Heart right ventricle (tissue), 16 donors: ENCODE results near the gene SLC29A1. TPM values are rescaled to one million over a fixed set of nuclear protein-coding genes. Genes with fewer than 3 reads are reported as not detected.
A peak's percentile ranks its signal among the peaks of the same experiment; 100 is the strongest.

Experiments
- ATAC-seq, 8 donors: fragments of 200-7000 bp; cut with Tn5 transposase; one replicate each; pipeline ENCODE4 v1.9.1; 2020; ENCODE audit warnings: mild to moderate bottlenecking in 8 of 8, moderate library complexity in 8 of 8, moderate number of reproducible peaks in 1 of 8
- DNase-seq, 2 donors: peaks; one replicate each; pipeline ENCODE4 v3.0.0-alpha.2; 2020
- H3K27ac ChIP-seq, 10 donors: fragments of 200-600 bp; sonication (generic) in 2 of 10; one replicate each; pipeline versions ENCODE4 v1.5.0 to v1.8.0; 2020 to 2022; ENCODE audit warnings: mild to moderate bottlenecking in 3 of 10
- H3K27me3 ChIP-seq, 7 donors: fragments of 200-600 bp; one replicate each; pipeline ENCODE4 v1.8.0; 2021 to 2022; ENCODE audit warnings: mild to moderate bottlenecking in 2 of 7
- H3K36me3 ChIP-seq, 9 donors: fragments of 200-600 bp; sonication (generic) in 1 of 9; one replicate each; pipeline versions ENCODE4 v1.5.0 to v1.8.0; 2020 to 2022; ENCODE audit warnings: mild to moderate bottlenecking in 2 of 9
- H3K4me1 ChIP-seq, 9 donors: fragments of 200-600 bp; sonication (generic) in 1 of 9; one replicate each; pipeline versions ENCODE4 v1.5.0 to v1.8.0; 2020 to 2022; ENCODE audit warnings: mild to moderate bottlenecking in 4 of 9
- H3K4me3 ChIP-seq, 10 donors: fragments of 200-600 bp; sonication (generic) in 2 of 10; one replicate each; pipeline versions ENCODE4 v1.5.0 to v1.8.0; 2020 to 2022; ENCODE audit warnings: mild to moderate bottlenecking in 7 of 10, moderate library complexity in 2 of 10
- H3K9me3 ChIP-seq, 11 donors: fragments of 200-600 bp in 10 of 11; sonication (generic) in 2 of 11; one replicate each; pipeline versions ENCODE4 v1.5.0 to v1.8.0; 2013 to 2022; ENCODE audit warnings: mild to moderate bottlenecking in 2 of 11, control low read depth in 1 of 11, moderate library complexity in 1 of 11
- WGBS, 2 donors: extraction: QIAGEN DNeasy Blood & Tissue Kit; methylation state at CpG; one replicate each; pipeline ENCODE4 v1.1.7; 2013; ENCODE audit warnings: inconsistent platforms in 1 of 2; 5-methylcytosine and 5-hydroxymethylcytosine counted together
- intact Hi-C, 10 donors: fragments of 100-400 bp; cut with DNase I; formaldehyde crosslinking; loops; one replicate each; pipeline versions ENCODE4 v1.11.1 to v1.14.2; 2022
- polyA plus RNA-seq, 2 donors: library from polyadenylated mRNA; stranded (reverse); fragments of 200-250 nt; gene quantifications; one replicate each; pipeline ENCODE4 v1.2.3, GENCODE V29; 2013
- total RNA-seq, 10 donors: library from RNA; stranded (reverse); fragmentation: NEBNext Ultra II Directional in 3 of 10; extraction: Animal tissue kit (Norgen Biotek cat#: 25700) in 3 of 10; gene quantifications; one replicate each; pipeline versions ENCODE4 v1.2.1 to v1.2.4, GENCODE V29; 2021 to 2023
- TF ChIP-seq, protein P1 (sequence below), 9 donors: fragments of 200-600 bp; sonication (generic) in 2 of 9; IDR thresholded peaks; one replicate each; pipeline versions ENCODE4 v1.5.0 to v1.8.0; 2021 to 2022; ENCODE audit warnings: antibody characterized with exemption in 9 of 9, mild to moderate bottlenecking in 5 of 9, moderate library complexity in 1 of 9
- donor health status: Arrhythmogenic right ventricular cardiomyopathy.
- donor health status: ischemic (EF 13 %, LVEDD 7.1; RV severe dilation, severe dysfunction).
- donor health status: healthy with polysubstance abuse.
- donor health status: DM: no; HTN: yes; CAD: no.
- donor health status: DM: no; HTN: no; CAD: no.
- donor health status: ischemic (EF 25% LVEDD 6.9; RV normal size, moderate dysfunction).
- donor health status: ischemic (EF 25% LVEDD 5.7; RV mildly dilated, moderate dysfunction).
- donor health status: healthy.
- donor health status: DM: yes; HTN: yes; CAD: no.
- donor health status: Ischemic cardiomyopathy.
- donor health status: ischemic (EF 35%, LVEDD 5.7; RV mildly dilated, moderate dysfunction).
- donor health status: nonischemic (EF 11% LVEDD 7.7; RV severe dilation, severe dysfunction).
- donor health status: DM: yes; HTN: yes; CAD: no.
- donor health status: PGD.
- donor health status: ischemic (EF 29% LVEDD 5.4; RV normal size, mild dysfunction).
- donor health status: nonischemic (EF 23%, LVEDD 6.1; RV moderate dilation, normal function).

Gene SLC29A1
- total and polyA plus RNA-seq, 12 donors = 46.3 to 198 (median 136) TPM

DNA sequence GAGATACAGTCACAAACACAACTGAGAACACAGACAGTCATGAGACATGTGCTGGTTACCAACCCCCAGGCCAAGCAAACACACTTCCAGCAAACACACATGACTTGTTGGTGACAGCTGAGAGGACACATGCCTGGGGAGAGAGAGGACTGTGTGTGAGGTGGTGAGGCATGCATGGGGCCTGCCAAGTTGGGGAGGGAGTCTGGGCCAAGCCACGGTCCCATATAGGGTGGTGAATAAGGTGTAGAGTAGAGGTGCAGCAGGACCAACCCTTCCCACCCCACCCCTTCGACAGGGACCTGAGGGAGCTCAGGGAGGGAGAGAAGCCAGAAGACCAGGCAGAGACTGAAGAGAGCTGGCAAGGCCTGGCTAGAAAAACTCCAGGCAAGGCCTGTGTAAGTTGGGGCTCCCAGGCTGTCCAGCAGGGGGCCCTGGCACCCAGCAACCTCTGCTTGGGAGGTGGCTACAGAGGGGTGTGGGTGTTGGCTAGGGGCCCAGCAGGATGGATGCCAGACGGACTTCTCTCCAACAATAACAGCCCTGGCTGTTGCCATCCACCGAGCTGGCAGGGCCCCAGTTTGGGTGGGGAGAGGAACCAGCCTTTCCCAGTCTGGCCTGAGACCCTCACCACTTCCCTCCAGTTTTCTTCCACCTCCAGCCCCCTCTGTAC lies 2.0 kb upstream of the SLC29A1 start:
- H3K4me1 ChIP-seq = peaks cover 40 to 97% (median 92%) of the 10 kb centered on the region in 9 donors
- WGBS, 2 donors = 5 to 10% methylated on average over 4 of the region's 4 CpGs
- no peaks in the 10 kb centered on the region for H3K36me3 ChIP-seq
- H3K27ac ChIP-seq = peak overlapping the region; percentile 82 to 98 (median 94)
- H3K9me3 ChIP-seq = no peaks in the 10 kb centered on the region
- no peaks in the 10 kb centered on the region for H3K27me3 ChIP-seq
- H3K4me3 ChIP-seq = peak overlapping the region in 5 of 10 donors; percentile 72 to 87 (median 75)
- TF ChIP-seq, protein P1, sequence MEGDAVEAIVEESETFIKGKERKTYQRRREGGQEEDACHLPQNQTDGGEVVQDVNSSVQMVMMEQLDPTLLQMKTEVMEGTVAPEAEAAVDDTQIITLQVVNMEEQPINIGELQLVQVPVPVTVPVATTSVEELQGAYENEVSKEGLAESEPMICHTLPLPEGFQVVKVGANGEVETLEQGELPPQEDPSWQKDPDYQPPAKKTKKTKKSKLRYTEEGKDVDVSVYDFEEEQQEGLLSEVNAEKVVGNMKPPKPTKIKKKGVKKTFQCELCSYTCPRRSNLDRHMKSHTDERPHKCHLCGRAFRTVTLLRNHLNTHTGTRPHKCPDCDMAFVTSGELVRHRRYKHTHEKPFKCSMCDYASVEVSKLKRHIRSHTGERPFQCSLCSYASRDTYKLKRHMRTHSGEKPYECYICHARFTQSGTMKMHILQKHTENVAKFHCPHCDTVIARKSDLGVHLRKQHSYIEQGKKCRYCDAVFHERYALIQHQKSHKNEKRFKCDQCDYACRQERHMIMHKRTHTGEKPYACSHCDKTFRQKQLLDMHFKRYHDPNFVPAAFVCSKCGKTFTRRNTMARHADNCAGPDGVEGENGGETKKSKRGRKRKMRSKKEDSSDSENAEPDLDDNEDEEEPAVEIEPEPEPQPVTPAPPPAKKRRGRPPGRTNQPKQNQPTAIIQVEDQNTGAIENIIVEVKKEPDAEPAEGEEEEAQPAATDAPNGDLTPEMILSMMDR (IDR thresholded peaks at IDR 0.05) = peak; percentile 61 to 93 (median 80)
- DNase-seq (peak; percentile 92 to 94), ATAC-seq (peak; percentile 35 to 80 (median 68))
- intact Hi-C loops = loop anchor here in 3 of 10 donors (1.0 to 10.0 kb wide), 4 partner anchors 13 to 447 kb away; partner anchors contain the start of genes SLC35B2 (in 1 of the 3) and VEGFA (in 1 of the 3)

DNA sequence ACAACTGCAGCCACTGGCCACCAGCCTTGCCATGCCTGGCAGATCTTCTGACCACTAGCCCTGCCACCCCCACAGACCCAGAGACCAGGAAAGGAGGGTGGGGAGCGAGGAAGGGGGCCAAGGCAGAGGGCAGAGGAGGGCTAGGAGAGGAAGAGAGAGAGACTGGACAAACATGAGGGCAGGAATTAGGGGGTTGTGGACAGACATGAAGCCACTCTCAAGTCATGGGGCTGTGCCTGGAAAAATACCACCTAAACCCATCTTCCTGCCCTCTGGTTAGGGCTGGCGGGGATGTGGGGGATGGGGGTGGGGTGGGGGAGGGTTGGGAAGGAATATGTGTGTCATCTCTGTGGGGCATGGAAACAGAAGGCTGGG lies 1.4 kb upstream of the SLC29A1 start:
- peak overlapping the region in 5 of 10 donors; percentile 72 to 87 (median 75) for H3K4me3 ChIP-seq
- TF ChIP-seq, protein P1 (IDR thresholded peaks at IDR 0.05) = no peak
- H3K27me3 ChIP-seq = no peaks in the 10 kb centered on the region
- H3K36me3 ChIP-seq = no peaks in the 10 kb centered on the region
- 39 to 64% methylated on average over 2 of the region's 2 CpGs for WGBS, 2 donors
- no peak for ATAC-seq
- intact Hi-C loops = loop anchor here in 3 of 10 donors (1.0 to 10.0 kb wide), 4 partner anchors 12 to 447 kb away; partner anchors contain the start of genes SLC35B2 (in 1 of the 3) and VEGFA (in 1 of the 3)
- peak overlapping the region; percentile 82 to 98 (median 94) for H3K27ac ChIP-seq
- H3K4me1 ChIP-seq = peaks cover 41 to 97% (median 92%) of the 10 kb centered on the region in 9 donors
- H3K9me3 ChIP-seq = no peaks in the 10 kb centered on the region
- no peak for DNase-seq

DNA sequence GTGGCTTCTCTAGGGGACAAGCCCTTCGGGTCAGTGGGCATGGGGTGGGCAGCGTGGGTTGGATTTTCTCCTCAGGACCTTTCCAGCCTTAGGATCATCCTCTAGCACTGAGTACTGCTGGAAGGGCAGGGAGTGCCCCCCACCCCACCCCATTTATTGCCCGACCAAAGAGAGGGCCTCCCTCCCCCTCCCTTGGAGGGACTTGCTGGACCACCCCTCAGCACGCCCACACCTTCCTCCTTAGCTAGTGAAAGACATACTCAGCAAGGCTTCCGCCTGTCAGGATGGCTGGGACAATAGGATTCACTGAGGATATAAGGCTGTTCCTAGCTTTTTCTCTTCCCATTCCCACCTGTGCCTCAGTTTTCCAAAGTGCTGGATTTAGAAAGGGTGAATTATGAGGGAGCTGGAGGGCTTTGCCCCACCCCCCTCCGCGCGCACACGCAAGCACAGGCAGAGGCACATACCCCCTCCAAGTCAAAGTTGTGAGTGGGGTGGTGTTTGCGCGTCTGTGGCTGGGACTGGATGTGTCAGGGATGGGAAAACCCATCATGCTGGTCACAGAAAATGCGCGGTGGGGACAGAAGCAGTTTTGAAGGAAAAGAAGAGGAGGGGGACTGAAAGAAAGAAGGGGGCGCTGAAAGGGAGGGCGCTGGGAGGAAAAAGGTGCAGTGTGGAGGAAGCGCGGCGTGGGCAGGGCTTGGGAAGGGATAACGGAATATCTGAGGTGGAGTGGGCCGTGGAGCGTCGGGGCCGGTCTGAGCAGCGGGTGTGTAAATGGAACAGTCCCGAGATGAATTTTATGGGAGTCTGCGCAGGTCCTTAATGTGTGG lies 693 bp upstream of the SLC29A1 start:
- Histone ChIP-seq H3K9me3 (no peaks in the 10 kb centered on the region), H3K27me3 (no peaks in the 10 kb centered on the region), H3K4me1 (peaks cover 45 to 97% (median 92%) of the 10 kb centered on the region in 9 donors), H3K4me3 (peak overlapping the region in 9 of 10 donors; percentile 67 to 87 (median 75)), H3K36me3 (no peaks in the 10 kb centered on the region), H3K27ac (peak overlapping the region; percentile 82 to 98 (median 94))
- intact Hi-C loops = loop anchor here in 1 of 10 donors (10.0 kb wide), 1 partner anchor 448 kb away; the partner anchor contains the start of gene VEGFA
- DNase-seq (peak in 1 of 2 donors; percentile 23), ATAC-seq (no peak)
- 14 to 17% methylated on average over 26 of the region's 26 CpGs for WGBS, 2 donors
- TF ChIP-seq, protein P1 (IDR thresholded peaks at IDR 0.05) = no peak
